ENCODE results near the gene PATJ. TPM values are rescaled to one million over a fixed set of nuclear protein-coding genes. Genes with fewer than 3 reads are reported as not detected.

The PATJ gene
- total and polyA plus RNA-seq, 2 experiments from 2014 or later = 35.3 to 68.4 TPM

GRCh38 chr1:62107923-62108322 lies 365.6 kb downstream of the PATJ start (continued):
- no peak for TF ChIP-seq ZNF462 (CRISPR knock-in tag; IDR thresholded peaks at IDR 0.05)
- TF ChIP-seq ETS1 (IDR thresholded peaks at IDR 0.05) = no peak
- no peak for TF ChIP-seq POLR2AphosphoS5 (IDR thresholded peaks at IDR 0.05; ENCODE audit: low read depth)

GRCh38 chr1:62109124-62109523 lies 366.8 kb downstream of the PATJ start:
- Mint-ChIP-seq H3K27ac (no peak overlapping the region), H3K36me3 (ENCODE audit: low read depth) (no peaks in the 10 kb centered on the region), H3K9me3 (no peaks in the 10 kb centered on the region), H3K4me1 (peaks cover 11% of the 10 kb centered on the region), H3K27me3 (ENCODE audit: insufficient read depth, low read depth, poor library complexity) (no peaks in the 10 kb centered on the region), H3K4me3 (no peak overlapping the region)
- Histone ChIP-seq H3F3A (replicated peaks; ENCODE audit: low read depth) (peaks cover 6% of the 10 kb centered on the region; the same call in 1 of the 2 replicates), H3K9me2 (ENCODE audit: insufficient read depth) (no peaks in the 10 kb centered on the region), H3K36me3 (ENCODE audit: insufficient read depth) (no peaks in the 10 kb centered on the region), H4K20me1 (replicated peaks; ENCODE audit: insufficient read depth) (no peaks in the 10 kb centered on the region), H3K4me3 (no peak overlapping the region), H3K4me2 (no peak overlapping the region), H3K27me3 (ENCODE audit: insufficient read depth) (no peaks in the 10 kb centered on the region), H2AFZ (no peak overlapping the region), H3K27ac (ENCODE audit: low read depth) (no peak overlapping the region), H3K4me1 (ENCODE audit: insufficient read depth) (peaks cover 5% of the 10 kb centered on the region), H3K79me2 (replicated peaks; ENCODE audit: insufficient read depth) (no peaks in the 10 kb centered on the region)
- ATAC-seq (no peak), DNase-seq (ENCODE audit: low spot score) (no peak)
- TF ChIP-seq CTCF (conservative IDR thresholded peaks at IDR 0.05; ENCODE audit: low read depth in 2 of 2) = no peak
- no peak for TF ChIP-seq ZNF114 (CRISPR knock-in tag; IDR thresholded peaks at IDR 0.05)
- TF ChIP-seq CREB1 (CRISPR knock-in tag; IDR thresholded peaks at IDR 0.05; ENCODE audit: low read depth) = no peak
- TF ChIP-seq REST (IDR thresholded peaks at IDR 0.05; ENCODE audit: unreplicated experiment) = no peak
- no peak for TF ChIP-seq ETS1 (IDR thresholded peaks at IDR 0.05)
- no peak for TF ChIP-seq STAT1 (IDR thresholded peaks at IDR 0.05; ENCODE audit: unreplicated experiment)
- TF ChIP-seq POLR2AphosphoS5 (IDR thresholded peaks at IDR 0.05; ENCODE audit: low read depth) = no peak
- no peak for TF ChIP-seq JUNB (IDR thresholded peaks at IDR 0.05; ENCODE audit: unreplicated experiment)
- no peak for TF ChIP-seq EZH2 (IDR thresholded peaks at IDR 0.05; ENCODE audit: low read depth, unreplicated experiment)
